Left forelimb (tissue), 1 donor: Measurements from ENCODE around the gene ATG3.
"Not testable (repeated sequence)": the region's sequence is repeated elsewhere in the genome, so short reads cannot be mapped to it uniquely, and the experiment has no call there.

Source experiments
- DNase-seq: peaks from one replicate; pipeline ENCODE4 v3.0.0-alpha.2; 2018; ENCODE audit warnings: low spot score

Gene ATG3

DNA sequence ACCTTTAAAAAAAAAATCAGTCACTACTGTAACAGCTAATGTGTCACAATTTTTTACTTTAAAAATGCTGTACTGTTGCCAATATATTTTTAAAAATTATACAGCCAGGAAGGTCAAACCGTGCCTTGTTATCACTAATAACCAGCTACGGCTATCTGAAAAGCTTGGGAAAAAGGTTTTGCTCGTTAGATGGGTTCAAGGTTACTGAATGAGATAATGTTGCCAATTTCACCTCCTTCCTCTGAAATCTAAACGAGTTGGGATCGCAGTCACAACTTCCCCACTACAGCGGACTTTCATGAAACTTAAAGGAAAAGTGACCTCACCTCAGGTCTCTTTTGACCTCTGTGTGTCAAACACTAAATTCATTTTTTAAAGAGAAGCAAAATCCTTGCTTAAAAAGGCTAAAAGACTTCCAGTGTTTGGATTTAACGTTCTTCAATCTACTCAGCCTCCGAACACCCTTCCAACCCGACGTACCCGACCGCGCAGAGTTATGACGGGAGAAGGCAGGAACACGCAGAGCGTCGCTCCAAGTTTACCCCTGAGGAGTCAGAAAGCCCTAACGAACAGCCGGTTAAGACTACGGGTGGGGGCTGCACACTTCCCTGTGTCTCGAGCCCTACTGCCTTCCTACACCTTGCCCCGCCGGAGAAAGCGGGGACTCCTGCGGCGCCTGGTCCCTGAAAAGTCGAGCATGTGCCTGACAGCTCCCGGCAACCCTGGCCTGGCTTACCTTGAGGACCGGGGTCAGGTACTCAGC, 860 bp downstream of the ATG3 start:
- DNase-seq: peak; percentile 82

DNA sequence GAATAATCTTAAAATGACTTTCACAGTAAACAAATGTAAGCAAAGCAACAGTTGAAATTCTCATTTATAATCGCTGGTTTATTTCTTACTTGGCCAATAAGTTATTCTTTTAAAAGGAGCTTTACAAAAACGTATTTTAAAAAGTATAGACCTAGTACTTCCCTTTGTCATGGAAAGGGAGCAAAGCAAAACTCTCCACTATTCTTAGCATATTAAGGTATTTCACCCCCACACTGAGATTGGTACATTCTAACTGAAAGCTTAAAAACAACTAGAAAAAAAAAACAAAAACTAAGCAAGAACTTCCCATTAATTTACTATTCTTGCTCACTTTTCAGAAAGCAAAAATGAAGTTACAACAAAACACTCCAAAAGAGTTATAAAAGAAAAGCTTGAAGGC, 1.5 kb downstream of the ATG3 start:
- no peak for DNase-seq

DNA sequence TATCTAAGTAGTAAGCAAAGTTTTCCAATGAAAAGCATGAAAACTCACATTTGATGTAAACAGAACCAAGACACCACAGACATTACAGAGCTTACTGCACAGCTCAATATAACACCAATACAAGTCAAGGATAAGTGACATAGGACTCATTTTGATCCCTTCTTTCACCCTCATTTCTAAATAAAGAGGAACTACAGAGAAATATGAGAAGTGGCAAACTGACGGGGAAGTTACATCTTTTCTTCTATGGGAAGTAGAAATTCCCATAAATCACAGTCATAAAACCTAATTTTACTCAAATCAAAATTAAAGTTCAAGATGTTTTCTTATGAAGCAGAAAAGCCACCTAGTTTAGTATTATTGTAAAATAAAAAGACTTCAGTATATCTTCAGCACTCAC, 3.8 kb downstream of the ATG3 start:
- no peak for DNase-seq

DNA sequence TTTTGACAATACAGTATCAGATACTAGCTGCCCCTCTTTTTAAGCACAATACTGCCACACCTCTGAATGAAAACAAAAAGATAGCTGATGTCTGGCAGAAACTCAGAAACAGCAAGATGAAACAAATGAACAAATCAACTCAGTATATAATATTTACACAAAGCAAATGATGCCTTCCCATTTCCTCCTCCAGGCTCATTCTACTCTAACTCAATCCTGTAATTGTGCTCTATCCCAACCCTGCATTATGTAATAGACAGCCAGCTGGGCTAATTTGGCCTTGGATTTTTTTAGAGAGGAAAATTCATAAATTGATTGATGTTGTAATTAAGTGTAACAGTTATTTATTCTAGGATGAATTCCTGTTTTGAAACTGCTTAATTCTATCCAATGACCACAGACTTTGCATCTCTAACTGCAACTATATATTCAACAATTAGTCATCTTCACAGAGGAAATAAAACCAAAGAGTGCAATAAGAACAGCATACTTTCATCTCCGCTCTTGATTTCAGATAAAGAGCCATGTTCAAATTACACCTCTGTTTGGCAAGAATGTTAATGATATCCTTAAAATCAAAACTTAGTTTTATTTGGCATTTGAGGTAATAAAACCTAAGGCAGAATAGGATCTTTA, 6.1 kb downstream of the ATG3 start:
- no peak for DNase-seq

DNA sequence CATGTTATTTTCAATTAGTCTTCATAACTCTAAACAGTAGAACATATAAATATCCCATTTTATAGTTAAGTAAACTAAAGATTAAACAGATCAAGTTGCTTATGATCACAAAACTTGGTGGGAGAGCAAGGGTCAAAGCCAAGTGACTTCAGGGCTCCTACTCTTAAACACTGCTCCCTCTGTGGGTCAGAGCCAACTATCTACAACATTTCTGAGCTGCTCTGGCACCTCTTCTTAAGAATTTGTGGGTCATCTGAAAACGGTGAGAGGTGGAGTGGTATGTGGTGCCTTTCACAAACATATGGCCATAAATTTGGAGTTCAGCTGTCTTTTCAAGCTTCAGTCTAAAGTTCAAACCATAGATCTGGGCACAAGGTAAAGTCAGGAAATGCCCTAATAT, 10.9 kb downstream of the ATG3 start:
- no peak for DNase-seq

DNA sequence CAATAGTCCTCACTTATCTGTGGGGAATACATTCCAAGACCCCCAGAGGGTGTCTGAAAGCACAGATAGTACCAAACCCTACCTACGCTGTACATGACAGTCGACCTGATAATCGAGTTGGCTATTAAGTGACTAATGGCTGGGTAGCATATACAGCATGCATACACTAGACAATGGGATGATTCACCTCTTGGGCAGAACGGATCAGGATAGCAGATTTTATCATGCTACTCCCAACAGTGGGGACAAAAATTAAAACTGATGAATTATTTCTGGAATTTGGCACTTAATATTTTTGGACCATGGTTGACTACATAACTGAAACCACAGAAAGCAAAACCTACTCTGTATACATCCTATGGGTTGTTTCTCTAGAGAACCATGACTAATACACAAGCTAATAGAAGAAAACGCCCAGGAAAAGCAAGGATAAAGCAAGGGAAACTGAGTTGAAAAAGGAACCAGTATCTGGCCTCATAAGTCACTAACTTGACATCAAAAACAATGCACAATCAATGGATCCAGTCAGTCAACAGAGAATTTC, 15.5 kb downstream of the ATG3 start:
- no peak for DNase-seq

DNA sequence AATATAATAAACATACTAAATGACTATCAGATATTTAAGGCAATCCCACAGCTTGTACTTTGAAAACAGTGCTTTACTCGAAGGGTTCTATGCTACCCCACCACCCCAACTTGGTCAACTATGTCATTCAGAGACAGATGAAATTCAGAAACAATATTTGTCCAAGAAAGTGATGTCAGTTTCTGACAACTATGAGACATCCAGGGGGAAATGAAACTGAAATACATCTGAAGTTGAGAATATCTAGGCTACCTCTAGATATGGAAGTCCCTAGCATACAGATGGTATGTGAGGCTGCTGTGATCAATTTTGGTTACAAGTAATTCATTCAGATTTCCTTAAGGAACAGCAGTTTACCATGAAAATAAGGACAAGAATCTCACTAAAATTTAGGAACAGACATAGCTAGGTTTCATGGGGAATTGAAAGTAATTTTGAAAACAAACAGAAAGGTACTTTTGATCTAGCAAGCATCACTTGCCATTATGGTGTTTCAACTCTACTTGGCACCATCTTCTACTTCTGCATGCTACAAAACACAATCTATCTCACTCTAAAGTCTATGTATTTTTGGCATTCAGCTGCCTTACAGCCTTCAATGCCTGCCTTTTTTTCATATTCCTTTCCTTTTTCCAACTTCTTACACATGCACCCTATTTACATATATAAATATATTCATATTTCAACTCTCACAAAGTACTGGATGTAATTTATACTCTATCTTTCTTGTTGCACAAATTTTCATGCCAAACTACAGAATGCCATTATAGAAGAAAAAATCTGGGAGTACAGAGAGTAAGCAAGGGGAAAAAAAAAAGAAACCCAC, 21.7 kb downstream of the ATG3 start:
- no peak for DNase-seq

DNA sequence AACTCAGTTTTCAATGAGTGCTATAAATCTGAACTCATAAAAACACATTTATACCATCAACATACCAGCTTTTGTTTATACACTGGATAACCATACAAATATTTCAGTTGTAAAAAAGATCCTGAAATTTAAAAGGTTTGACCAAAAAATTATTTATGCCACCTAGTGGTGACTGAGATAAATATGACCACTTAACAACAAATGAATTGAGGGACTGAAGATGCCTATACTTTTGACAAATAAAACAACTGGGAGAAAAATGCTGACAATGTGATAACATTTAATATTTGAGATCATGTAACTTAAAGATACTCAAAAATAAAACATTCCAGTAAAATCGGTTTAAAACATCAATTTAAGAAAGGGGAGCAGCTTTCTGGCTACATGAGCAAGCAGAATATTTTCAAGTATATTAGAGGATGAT, 30.4 kb downstream of the ATG3 start:
- DNase-seq: no peak

DNA sequence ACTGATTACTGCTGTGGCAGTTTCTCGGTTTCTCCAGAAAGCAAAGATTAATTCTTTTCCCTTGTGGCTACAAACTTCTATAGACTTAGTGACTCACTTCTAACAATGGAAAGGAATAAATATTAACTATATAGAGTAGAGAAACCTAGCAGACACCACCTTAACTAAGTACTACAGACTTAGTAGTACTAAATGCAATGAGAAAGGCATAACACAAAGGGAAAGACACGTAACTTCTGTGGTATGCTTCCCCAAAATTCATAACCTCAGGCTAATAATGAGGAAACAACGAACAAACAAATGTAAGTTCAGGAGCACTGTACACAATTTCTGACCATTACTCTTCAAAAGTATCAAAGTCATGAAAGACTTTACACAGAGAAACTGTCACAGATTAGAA, 31.2 kb downstream of the ATG3 start:
- DNase-seq: no peak

DNA sequence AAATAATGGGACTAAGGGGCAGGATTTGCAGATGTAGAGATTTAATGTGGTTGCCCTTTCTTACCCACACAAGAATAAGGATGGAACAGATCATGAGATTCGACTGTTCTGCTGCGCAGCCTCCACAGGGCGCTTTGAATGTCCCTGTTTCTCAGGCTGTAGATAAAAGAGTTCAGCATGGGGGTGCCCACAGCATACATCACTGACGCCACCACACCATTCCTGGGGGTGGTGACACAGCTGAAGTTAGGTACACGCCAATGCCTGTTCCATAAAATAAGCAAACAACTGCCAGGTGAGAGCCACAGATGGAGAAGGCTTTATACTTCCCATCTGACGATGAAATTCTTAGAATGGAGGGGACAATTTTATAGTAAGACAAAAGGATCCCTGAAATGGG, 37.6 kb downstream of the ATG3 start:
- not testable (repeated sequence) for DNase-seq

DNA sequence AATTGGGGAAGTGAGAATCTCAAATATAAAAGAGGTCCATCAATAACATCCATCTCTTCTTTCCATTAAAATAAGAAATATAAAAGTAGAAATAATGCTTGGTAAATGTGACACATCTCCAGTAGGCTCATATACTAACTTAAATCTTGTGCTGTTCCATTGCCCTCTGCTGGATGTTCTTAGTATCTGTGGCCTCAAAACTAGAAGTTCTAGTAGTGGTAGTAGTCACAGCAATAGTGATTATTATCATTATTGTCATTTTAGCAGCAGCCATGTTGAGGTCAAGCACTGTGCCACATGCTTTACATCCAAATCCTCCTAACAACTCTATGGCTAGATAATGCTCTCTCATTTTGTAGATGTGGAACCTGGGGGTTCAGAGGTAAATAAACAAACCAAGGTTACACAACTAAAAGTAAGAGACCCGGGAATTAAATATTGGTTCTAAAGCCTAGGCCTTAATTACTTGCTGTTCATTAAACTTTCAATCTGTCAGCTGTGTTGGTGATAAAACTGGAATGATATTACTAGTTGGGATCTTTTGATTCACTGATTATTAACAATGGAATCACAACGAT, 42.2 kb downstream of the ATG3 start:
- no peak for DNase-seq

DNA sequence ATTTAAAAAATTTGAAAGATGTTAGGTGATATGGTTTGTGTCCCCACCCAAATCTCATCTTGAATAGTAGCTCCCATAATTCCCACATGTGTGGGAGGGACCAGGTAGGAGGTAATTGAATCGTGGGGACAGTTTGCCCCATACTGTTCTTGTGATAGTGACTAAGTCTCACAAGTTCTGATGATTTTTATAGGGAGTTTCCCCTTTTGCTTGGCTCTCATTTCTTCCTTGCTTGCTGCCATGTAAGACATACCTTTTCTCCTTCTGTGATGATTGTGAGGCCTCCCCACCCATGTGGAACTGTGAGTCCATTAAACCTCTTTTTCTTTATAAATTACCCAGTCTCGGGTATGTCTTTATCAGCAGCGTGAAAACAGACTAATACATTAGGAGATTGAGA, 42.8 kb downstream of the ATG3 start:
- not testable (repeated sequence) for DNase-seq

DNA sequence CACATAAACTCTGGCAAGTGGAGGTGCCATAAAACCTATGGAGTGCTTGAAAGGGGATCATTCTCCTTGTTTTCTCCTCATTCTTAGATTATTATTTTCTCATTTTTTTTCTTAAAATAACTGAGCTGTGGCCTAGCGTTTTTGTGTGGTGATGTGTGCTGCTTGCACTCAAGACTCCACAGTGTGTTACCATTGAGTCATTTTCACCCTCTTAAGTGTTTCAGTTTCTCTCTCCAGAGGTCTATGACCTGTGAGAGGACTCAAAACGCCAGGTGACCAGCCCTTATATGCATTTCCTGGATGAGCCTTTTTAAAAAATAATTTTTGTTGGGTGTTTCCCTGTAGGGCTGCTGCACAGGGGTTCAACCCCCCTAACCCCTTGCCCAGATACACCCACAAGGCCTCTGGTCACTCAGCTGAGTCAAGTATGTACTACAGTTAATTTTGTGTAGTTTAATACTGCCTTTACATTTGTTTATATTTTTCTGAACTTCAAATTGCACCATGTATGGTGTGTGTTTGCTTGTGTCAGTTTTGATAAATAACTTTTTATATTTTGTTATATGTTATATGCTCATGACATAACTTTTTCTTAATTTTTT, 47.1 kb downstream of the ATG3 start:
- DNase-seq: no peak

DNA sequence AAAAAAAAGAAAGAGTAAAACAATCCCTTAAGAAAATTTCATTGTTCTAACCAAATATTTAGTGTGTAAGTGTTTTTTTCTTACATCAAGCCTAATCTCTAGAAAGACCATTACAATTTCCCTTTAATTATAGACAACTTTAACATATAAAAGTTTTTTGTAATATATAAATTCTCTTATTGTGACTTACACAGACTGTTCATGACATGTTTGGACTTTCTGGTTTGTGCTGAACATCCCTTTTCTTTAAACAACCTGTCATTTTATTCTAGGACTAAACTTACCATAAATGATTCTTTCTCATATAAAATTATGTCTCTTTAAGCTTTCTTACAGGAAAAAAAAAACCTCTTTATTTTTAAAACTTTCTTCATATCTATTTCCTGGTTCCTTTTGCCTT, 49.4 kb downstream of the ATG3 start:
- no peak for DNase-seq

DNA sequence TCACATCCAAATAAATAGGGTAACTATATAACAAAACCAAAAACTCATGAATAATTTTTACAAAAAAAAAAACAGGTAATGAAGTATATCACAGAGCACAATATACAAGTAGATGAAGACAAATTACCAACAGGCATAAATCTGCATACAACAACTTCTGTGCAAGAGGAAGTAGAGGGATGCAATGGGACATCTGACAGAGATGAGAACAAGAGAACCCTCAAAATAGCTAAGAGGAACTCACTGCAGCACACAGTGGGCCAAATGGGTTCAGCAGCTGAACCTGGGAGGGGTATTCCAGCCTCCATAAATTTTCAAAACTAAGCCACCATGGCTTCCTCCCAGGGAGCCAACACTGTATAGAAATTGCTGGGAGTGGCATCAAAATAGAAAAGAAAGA, 52.9 kb downstream of the ATG3 start:
- DNase-seq: no peak

DNA sequence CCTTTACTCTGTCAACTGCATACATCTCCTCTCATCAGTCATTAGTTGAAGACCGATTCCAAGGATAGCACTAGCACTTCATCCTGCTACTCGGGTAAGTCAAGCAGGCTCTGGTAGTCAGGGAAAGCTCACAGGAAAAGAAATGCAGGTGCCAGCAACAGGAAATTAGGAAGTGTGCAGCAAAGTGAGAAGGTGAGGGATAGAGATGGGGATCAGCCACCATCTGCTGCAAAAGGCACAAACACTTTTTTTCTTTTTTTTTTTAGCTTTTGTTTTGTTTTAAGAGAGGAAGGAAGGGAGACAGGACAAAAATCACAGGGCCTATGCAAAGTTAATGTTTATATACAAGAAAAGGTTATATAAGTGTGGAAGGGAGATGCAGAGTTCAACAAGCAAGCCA, 53.5 kb downstream of the ATG3 start:
- DNase-seq: no peak

DNA sequence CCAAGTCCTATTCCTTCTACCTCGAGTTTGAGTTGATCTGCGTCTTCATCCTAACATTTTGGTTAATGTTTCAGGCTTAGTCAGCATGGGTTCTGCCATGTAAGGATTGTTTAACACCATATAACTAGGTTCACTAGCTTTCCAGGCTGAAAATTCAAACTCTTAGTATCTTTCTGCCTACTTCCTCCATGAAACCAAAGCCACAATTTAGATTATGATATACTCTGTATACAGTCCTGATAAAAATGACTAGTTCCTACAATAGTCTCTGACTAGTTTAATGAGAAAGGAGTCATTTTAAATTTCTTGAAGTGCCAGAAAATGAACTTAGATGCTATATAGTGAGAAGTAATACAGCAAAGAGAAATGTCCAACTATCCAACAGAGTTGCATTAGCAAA, 55.9 kb downstream of the ATG3 start:
- DNase-seq: no peak

DNA sequence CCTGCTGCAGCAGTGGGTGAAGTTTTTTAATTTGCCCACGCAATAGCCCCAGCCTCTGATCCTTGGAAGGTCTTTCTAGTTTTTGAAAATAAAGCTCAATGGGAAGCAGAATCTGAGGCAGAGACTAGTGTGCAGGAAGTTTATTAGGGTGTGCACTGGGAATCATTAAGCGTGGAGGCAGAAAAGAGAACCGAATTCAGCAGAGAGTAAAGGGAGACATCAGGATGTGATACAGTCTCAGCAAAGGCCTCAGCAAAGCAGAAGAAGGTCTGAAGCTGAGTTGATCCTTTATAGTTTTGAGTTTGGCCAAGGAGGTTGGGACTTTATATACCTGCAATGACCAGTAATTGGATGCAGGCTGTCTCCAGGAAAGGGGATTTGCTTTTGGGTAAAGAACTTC, 57.6 kb downstream of the ATG3 start:
- DNase-seq: no peak

DNA sequence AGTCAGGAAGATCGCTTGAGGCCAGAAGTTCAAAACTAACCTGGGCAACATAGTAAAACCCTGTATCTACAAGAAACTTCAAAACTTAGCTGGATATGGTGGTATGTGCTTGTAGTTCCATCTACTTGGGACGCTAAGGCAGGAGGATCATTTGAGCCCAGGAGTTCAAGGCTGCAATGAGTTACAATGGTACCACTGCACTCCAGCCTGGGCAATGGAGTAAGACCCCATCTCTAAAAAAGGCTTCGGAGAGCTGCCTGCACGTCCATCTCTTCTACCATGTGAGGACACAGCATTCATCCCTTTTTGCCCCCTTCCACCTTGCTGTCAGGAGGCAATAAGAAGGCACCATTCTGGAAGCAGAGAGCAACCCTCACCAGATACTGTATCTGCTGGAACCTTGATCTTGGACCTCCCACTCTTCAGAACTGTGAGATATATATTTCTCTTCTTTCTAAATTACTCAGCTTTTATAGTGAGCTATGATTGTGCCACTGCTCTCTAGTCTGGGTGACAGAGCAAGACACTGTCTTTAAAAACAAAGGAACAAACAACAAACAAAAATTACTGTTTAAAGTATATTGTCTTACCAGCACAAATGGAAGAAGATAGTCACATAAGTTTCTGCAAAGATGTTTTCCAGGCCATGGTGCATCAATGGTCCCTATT, 58.3 kb downstream of the ATG3 start:
- DNase-seq: no peak

DNA sequence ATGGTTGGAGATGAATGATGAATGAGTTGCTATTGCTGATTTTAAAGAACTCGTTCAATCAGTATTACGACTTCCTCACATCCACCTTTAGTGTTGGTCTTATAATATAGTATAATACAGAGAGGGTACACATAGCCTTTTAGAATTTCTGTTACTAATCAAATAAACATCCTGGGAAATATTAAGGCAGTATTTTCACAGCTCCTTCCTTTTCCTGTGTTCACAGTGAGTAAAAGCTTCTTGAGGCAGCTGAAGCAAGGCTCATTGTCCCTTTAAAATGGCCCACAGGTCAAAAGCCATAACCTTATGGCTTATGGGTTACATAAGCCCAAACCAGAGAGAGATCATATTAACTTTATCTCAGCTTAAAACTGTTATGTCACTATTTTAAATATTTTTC, 61.1 kb downstream of the ATG3 start:
- DNase-seq: no peak

DNA sequence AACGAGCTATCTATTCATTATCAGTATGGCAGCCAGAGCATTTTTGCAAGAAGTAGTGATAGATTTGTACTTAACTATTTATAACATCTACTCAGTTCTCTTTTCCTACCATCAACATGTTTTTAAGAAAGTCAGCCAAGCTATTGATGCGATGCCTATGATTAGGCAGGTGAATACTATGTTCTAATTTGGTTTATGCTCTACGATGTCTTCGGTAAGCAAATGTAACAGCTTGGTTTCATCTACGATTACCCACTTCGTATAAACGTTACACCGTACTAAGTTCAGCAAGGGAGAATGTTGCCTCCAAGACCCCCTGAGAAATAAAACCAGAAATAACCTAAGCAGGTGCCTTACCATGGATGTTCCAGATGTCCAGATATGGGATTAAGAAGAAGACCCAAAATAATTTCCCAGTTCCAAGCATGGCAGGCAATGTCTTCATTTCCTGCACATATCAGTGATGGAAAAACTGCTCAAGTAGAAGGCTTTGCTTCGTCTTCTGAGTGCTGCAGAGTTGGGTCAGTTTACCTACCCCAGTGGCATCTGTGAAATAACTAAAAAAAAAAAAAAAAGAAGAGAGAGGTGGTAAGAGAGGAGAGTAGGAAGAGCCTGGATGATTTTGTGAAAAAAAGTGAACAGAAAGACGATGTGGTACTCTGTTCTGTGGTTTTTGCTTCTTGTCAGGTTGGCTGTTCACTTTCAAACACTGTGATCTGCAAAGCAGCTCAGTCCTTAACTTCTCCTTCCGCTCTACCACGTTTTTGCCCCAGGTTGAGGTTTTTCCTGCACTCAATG, 62.6 kb downstream of the ATG3 start, which contains the start of gene BTLA:
BTLA (minus strand) TSS at position 559 of the 798 bp plus-strand sequence; CDS start at position 445, 114 bp downstream.
- no peak for DNase-seq
